ENCODE results near the gene P3H1. TPM values are rescaled to one million over a fixed set of nuclear protein-coding genes. Genes with fewer than 3 reads are reported as not detected.

P3H1 gene
- polyA plus RNA-seq, 1 donor = 57.1 TPM

DNA sequence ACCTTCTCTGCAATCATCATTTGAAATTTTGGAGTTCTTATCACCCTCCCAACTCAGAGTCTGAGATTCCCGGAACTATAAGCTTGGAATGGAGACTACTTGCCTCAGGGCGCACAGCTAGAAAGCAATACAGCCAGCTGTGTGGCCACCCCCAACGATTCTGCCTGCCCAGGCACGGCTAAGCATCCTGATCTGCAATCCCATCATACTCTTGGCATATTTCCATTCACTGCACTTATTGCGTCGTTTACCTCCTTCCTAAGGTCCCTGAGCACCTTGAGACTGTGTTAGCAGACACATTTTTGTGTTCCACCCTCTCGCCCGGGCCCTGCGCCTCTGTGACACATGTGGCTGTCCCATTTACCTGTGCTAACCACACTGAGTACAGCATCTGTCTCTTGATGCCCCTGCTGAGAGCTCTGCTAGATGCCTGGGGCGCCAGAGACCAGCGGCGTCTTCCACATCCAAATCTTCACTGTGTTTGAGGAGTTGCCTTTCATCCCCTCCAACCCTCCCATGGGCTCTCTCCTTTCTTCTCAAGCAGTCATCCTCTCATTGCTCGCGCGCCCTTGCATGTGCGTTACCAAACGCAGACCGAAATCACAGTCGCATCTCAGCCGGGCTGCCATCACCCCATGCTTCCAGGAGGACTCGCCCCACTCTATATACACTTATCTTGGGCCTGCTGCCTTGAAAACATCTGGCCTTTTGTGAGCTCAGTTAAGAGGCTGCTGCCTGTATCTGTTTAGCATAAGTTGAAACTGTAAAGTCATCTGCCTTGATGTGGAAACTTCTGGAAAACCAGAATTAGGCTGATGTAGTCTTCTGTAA lies 23.3 kb downstream of the P3H1 start:
- no peak for DNase-seq (ENCODE audit: low read depth)

DNA sequence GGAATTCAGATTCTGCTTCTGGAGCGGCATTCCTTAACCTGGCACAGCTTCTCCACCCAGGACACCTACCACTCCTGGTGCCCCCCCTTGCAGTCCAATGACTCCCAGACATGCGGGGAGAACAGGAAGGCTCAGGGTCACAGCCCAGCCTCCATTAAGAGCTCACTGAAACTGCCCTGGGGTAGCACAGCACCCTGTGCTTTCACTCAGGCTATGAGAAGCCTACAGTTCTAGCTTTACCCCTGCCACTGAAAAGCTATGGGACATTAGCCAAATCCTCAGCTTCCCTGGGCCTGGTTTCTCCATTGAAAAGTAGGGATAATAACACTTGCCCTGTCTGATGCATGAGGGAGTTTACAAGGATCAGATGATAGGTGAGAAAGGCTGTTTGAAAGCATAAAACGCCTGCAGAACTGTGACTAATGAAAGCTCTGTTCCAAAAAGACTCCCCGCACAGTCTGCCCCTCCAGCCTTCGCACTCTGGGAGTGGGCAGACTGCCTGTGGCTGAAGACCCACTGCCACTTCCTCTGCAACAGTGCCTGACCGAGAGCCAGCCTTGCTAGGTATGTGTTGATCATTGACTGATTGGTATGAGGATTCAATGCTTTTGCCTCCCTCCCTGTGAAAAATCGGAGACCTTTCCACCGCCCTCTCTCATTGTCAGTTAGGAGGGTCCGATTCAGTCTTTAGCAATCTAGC lies 24.1 kb downstream of the P3H1 start:
- no peak for DNase-seq (ENCODE audit: low read depth)

DNA sequence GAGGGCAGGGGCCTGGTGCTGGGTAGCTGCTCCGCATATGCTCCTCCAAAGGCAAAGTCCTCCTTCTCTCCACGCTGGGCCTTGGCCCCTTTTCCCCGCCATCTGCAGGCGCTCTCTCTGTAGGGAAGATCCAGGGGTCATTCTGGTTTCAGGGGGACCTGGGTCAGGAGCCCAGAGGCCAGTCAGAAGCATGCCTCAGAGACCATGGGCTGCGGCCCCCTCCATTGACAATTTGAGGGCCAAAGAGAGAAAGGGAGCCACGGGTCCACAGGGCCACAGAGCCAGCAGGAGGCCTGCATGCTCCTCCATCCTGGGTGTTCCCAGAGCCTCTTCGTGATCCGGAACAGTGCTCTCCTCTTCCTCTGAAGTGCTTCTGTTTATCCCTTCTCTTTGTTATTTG lies 24.7 kb downstream of the P3H1 start:
- DNase-seq (ENCODE audit: low read depth) = no peak

- DNase-seq (ENCODE audit: low read depth) = no peak
Observed at GRCh38 chr1:42741706-42742105, 25.1 kb downstream of the P3H1 start.

- DNase-seq (ENCODE audit: low read depth) = no peak
Observed at GRCh38 chr1:42740851-42741580, 25.8 kb downstream of the P3H1 start.

DNA sequence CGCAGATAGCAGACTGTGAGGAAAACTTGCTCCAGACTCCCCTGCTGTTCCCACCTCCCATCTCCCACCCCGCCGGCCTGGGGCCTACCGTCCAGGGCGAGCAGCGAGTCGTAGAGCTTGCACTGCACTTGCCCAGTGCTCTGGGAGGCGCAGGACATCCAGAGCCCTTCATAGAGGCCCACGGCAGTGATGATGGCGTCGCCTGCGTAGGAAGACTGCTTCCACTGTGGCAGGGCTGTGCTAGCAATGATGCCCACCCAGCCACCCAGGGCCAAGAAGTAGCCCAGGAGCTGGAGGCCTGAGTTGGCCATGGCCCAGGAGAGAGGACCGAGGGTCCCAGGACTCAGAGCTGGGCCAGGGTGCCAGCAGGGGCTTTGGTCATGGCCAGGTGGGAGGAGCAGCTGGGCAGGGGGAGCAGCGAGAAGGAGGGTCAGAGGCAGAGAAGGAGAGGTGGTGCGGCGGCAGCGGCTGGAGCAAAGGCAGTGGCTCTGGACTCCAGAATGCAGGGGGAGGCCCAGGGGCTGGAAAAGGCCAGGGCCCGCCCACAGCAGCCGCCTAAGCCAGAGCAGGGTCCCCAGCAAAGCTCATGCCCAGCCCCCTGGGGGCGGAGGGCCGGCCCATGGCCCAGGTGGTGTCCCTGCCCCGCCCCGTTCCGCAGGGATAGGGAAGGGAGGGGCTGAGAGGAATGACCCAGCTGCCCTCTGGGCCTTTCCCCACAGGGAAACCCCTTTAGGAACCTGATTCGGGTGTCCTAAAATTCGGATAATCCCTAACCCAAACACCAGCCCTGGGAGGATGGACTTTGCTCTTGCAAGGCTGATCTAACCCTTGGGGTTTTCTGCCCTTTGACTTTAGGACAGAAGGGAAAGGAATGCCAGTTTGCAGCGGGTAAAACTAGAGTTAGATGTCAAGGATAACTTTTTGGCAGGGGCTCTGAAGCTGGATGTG lies 26.8 kb downstream of the P3H1 start, which contains the start of gene CLDN19:
Gene CLDN19, minus strand, starts transcription at position 484 of the 948 bp plus-strand sequence. Its CDS starts 173 bp downstream, at position 311.
- no peak for DNase-seq (ENCODE audit: low read depth)

DNA sequence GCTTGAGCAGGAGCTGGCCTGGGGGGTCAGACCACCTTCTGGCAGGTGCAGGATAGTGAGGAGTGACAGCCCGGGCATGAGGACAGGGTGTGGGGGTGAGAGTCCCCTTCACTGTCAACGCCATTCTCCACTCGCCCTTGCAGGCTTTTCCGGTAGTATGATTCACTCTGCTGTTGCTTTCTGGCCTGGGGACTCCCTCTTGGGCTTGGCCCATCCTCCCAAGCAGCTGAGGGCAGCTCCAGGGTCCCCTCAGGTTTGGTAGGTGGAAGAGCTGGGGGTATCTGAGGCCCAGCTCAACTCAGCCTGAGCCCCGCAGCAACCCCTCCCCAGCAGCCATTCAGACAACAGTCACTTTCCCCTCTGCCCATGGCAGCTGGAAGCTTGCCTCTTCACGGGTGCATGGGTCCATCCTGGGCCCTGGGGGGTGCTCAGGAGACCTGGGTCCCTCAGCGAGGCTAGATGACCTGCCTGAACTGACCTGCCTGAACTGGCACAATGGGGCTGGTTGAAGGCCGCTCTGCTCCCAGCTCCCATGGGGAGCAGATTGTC lies 28.1 kb downstream of the P3H1 start:
- DNase-seq (ENCODE audit: low read depth) = no peak

DNA sequence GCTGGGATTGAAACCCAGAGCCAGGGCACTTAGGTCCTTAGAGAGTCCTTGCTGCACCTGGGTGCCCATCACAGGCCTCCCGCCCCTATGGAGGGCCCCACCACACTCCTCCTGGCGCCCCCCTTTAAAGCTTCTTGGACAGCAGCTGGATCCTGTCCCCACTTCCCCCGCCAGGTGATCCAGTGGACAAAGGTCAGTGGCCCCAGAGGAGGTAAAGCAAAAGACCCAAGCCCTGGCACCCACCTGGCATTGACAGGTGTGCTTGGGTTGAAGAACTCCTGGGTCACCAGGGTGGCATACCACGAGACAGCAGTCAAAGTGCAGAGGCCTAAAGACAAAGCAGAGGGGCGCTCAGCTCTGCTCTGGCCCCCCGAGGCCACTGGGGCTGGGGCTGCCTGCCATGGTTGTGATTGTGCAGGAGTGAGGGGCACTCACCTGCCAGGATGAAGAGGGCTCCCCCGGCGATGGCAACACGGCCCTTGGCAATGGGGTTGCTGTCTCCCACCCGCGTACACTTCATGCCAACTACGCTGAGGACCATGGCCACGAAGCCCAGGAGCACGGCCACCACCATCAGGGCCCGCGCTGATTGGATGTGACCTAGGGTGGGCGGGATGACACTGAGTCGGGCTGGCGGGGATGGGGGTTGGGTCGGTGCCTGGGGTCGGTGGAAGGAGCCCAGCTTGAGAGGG lies 28.7 kb downstream of the P3H1 start:
- DNase-seq (ENCODE audit: low read depth) = no peak

GRCh38 chr1:42737257-42737656 lies 29.6 kb downstream of the P3H1 start:
- no peak for DNase-seq (ENCODE audit: low read depth)

- no peak for DNase-seq (ENCODE audit: low read depth)
Observed at GRCh38 chr1:42736571-42737200, 30.1 kb downstream of the P3H1 start.

DNA sequence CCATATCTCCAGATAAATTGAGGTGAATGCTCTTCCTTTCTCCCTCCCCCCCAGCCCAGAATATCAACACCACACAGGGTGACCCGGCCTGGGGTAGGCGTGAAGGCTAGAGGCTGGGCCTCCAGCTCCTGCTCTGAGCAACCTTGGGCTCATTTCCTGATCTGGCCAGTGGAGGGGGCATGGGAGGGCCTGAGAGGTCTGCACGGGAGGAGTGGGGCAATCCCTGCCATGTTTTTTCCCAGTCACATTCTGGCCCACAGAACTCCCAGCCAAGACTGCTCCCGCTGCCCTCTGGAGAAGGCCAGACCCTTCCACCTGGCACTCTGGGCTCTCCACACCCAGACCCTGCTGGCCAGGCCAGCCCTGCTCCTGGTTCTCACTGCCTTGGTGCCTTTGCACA lies 30.7 kb downstream of the P3H1 start:
- DNase-seq (ENCODE audit: low read depth) = no peak

DNA sequence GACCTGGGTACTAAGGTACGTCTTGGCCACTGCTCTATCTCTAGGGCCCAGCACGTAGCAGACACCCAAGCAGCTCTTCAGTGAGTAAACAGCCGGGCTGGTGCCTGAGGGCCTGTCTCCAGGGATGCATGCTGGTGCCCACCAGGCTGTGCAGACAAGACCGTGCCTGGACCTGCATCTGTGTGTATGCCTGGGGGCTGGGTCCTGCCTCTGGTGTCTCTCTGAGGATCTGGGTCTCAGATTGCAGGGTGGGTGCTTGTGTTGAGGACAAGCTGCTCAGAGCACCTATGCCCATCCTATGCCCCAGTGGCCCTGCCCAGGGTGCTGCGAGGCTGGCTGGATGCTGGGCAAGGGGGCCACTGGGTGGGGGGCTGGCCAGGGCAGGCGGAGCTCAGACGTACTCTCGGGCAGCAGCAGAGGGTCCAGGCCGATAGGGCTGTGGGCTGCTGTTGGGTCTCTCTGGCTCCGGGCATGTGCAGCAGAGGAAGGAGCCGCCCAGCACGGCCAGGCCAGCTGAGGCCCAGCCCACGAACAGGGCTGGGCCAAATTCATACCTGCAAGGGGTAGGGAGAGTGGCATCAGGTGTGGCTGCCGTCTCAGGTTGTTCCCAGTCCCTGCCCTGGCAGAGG lies 31.2 kb downstream of the P3H1 start:
- DNase-seq (ENCODE audit: low read depth) = no peak

GRCh38 chr1:42735056-42735455 lies 31.8 kb downstream of the P3H1 start:
- DNase-seq (ENCODE audit: low read depth) = no peak

- DNase-seq (ENCODE audit: low read depth) = no peak
Observed at GRCh38 chr1:42734201-42735035, 32.4 kb downstream of the P3H1 start.

DNA sequence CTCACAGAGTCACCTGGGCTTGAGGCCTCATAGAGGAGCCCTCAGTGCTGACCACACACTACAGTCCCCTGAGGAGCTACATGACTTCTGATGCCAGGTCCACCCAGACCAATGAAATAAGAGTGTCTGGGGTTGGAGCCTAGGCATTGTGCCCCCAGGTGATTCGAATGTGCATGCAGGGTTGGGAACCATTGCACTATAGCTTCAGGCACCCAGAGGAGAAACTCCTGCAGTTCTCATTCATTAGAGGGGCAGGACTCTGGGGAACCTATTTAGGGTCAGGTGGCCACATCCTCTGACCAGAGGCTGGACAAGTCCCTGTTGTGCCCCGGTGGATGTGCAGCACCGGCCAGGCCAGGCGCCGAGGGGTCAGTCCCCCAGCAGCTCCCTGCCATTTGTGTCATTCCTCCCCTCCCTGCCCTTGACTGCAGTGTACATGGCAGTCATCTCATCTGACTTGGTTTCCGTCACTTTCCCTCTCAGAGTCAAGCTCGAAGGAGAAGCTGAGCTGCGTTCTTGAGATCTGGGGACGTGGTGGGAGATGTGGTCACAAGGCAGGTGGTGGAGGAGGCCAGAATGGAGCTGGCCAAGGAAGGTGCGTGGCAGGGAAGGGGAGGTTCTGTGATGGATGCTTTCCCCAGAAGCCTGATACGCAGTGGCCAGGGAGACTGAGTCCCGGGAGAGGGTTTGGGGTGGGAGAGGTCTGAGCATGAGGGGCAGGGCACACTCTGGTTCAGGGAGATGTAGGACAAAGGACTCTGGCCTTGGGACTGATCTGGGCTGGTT lies 33.2 kb downstream of the P3H1 start:
- no peak for DNase-seq (ENCODE audit: low read depth)

DNA sequence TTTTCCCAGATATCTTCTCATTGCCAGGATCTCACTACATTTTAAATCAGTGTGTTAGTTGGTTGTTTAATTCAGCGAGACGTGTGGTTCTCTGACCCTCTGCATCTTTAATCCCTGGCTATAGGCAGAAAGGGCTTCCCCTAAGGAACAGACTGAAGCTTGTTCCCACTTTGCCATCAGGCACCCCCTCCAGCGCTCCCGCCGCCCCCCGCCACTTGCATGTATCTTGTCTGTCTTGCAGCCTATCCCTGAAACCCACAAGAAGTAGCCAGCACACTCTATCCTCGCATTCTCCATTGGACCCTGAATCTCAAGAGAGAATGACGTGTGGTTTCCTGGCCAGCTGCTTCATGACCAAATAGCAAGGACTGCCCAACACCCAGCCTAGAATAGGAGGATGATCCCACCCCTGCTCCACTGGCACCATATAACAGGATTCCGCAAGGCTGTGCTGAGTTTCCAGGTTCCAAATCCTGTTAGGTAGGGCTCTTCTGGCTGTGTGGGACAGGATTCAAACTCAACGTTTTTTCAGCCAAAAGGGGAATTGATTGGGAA lies 34.6 kb downstream of the P3H1 start:
- DNase-seq (ENCODE audit: low read depth) = no peak

DNA sequence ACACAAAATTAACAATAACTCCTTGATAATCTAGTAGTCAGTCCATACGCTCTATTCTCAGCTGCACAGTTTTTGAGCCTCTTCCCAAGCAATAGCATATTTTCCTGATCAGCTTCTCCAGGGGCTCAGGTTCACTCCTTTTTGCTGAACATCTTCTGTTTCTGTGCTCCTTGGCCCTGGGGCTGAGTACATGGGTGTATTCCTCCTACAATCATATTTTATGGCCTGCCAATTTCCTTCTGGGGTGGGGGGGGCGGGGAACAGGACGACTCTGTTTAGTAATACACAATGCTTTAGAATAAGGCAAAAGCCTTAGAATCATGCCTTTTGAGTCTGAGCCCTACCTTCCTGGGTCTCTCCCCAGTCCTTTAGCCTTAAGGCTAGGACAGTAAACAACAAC lies 35.2 kb downstream of the P3H1 start:
- DNase-seq (ENCODE audit: low read depth) = no peak
